ENCODE results near the gene XPO5.

XPO5 gene

GRCh38 chr6:43497689-43498088 lies 78.1 kb downstream of the XPO5 start:
- no peaks in the 10 kb centered on the region for H3K27me3 Mint-ChIP-seq
- H3K36me3 Mint-ChIP-seq (ENCODE audit: insufficient read depth) = peaks cover 21% of the 10 kb centered on the region
- H3K9me3 Mint-ChIP-seq = no peaks in the 10 kb centered on the region
- DNase-seq (ENCODE audit: low spot score in 2 of 2) = no peak
- no peak overlapping the region for H3K4me3 Mint-ChIP-seq
- no peak for ATAC-seq (replicated peaks; ENCODE audit: extremely low read depth, poor library complexity, severe bottlenecking)
- H3K4me1 Mint-ChIP-seq = peaks cover 26% of the 10 kb centered on the region
- H3K27ac Mint-ChIP-seq (ENCODE audit: low read depth) = no peak overlapping the region

- peaks cover 20% of the 10 kb centered on the region for H3K36me3 Mint-ChIP-seq (ENCODE audit: insufficient read depth)
Observed at GRCh38 chr6:43497129-43497396, 78.8 kb downstream of the XPO5 start.

DNA sequence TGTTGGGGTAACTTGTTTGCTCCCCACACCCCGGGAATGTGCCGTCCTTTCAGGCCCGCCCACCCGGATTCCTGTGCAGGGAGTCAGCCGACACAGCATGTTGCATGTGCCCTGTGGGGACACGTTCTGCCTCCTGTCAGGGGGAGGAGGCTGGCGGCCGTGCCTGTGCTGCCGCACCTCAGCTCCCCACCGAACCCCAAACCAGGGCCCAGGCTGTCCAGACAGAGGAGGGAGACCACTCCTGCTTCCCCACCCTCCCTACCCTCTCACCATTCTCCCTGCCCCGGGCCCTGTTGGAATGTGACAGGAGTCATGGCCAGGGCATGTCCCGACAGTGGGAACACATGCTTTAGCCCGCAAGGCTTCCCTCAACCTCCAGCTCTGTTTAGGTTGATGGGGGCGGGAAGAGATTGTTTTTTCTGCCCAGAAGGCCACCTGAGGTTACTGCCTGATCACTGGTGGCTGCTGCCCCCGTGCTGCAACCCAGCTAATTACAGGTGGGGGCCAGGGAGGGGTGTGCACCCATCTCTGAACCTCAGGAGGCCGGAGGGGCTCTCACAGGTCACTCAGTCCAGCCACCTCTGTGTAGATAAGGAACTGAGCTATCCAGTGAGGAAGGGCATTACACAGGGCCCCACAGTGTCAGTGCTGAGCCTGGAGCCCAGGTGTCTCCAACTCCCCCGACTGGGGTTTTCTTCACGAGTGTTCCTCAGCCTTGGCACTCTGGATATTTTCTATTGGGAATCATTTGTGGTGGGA lies 79.3 kb downstream of the XPO5 start:
- H3K4me1 Mint-ChIP-seq = peaks cover 31% of the 10 kb centered on the region
- no peak overlapping the region for H3K27ac Mint-ChIP-seq (ENCODE audit: low read depth)
- ATAC-seq (replicated peaks; ENCODE audit: extremely low read depth, poor library complexity, severe bottlenecking) (no peak), DNase-seq (ENCODE audit: low spot score in 2 of 2) (no peak)
- H3K27me3 Mint-ChIP-seq = no peaks in the 10 kb centered on the region
- H3K9me3 Mint-ChIP-seq = no peaks in the 10 kb centered on the region
- no peak overlapping the region for H3K4me3 Mint-ChIP-seq
- H3K36me3 Mint-ChIP-seq (ENCODE audit: insufficient read depth) = peaks cover 20% of the 10 kb centered on the region

More at GRCh38 chr6:43497129-43497396, 78.8 kb downstream of the XPO5 start:
- Mint-ChIP-seq H3K27ac (ENCODE audit: low read depth) (no peak overlapping the region), H3K27me3 (no peaks in the 10 kb centered on the region), H3K9me3 (no peaks in the 10 kb centered on the region), H3K4me3 (no peak overlapping the region), H3K4me1 (peaks cover 31% of the 10 kb centered on the region)
- DNase-seq (ENCODE audit: low spot score in 2 of 2) (no peak), ATAC-seq (replicated peaks; ENCODE audit: extremely low read depth, poor library complexity, severe bottlenecking) (no peak)

DNA sequence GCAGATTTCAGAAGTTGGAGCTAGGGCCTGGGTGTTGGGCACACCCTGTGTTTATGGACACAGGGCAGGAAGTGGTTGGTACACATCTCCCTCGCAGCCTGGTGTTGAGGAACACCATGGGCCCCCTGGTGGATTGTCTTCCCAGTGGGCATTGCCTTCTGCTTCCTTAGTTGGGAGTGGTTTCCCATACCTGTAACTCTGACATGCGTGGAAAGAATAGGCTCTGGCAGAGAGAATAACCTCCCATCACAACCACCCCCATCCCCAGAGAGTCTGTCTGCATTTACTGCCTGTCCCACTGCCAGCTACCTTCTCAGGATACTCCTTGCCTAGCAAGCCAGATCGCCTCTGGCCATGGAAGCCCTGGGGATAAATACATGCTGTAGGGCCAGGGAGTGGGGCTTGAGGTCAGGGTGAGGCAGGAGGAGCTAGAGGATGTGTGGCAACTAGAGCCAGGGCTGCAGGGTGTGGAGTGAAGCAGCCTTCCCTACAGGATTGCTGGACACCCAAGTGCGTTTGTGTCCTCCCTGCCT lies 80.4 kb downstream of the XPO5 start:
- DNase-seq (ENCODE audit: low spot score in 2 of 2) = no peak
- Mint-ChIP-seq H3K4me3 (peak overlapping the region; percentile 58), H3K4me1 (peaks cover 31% of the 10 kb centered on the region), H3K9me3 (no peaks in the 10 kb centered on the region), H3K36me3 (ENCODE audit: insufficient read depth) (peaks cover 9% of the 10 kb centered on the region), H3K27ac (ENCODE audit: low read depth) (peak overlapping the region; percentile 91), H3K27me3 (no peaks in the 10 kb centered on the region)
- ATAC-seq (replicated peaks; ENCODE audit: extremely low read depth, poor library complexity, severe bottlenecking) = peak; percentile 84

DNA sequence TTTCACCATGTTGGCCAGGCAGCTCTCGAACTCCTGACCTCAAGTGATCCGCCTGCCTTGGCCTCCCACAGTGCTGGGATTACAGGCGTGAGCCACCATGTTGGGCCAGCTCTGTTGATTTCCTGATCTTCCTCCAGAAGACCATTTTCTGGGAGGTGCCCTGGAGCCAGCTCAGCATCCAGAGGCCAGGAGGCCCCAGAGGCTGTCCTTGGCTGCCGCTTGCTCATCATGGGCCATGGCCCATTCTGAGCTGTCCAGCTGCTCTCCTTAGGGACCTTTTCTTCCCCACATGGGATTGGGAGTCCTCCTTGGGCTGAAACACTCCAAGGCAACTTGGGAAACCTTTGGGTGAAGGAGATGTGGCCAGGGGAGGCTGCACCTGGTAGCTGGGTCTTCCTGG lies 81.1 kb downstream of the XPO5 start:
- Mint-ChIP-seq H3K27ac (ENCODE audit: low read depth) (peak overlapping the region; percentile 91), H3K9me3 (no peaks in the 10 kb centered on the region), H3K4me1 (peaks cover 37% of the 10 kb centered on the region), H3K27me3 (no peaks in the 10 kb centered on the region), H3K36me3 (ENCODE audit: insufficient read depth) (peaks cover 10% of the 10 kb centered on the region), H3K4me3 (peak overlapping the region; percentile 58)
- ATAC-seq (replicated peaks; ENCODE audit: extremely low read depth, poor library complexity, severe bottlenecking) (no peak), DNase-seq (ENCODE audit: low spot score in 2 of 2) (no peak)

DNA sequence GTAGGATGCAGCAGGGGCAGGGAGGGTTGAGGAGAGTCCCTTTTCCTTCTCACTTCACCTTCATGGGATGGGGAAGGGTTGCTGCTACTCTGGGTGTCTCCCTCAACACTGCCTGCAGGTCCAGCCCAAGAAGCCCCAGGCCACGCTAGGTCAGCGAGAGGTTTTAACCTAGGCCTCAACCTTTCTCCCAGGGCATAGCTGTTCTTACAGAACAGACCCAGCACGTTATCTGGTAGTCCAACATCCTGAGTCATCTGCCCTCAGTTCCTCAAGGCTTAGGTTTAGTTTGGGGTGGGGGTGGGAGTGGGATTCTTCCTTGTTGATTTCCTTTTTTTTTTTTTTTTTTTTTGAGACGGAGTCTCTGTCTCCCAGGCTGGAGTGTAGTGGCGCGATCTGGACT lies 81.5 kb downstream of the XPO5 start:
- Mint-ChIP-seq H3K27me3 (no peaks in the 10 kb centered on the region), H3K27ac (ENCODE audit: low read depth) (peak overlapping the region; percentile 91), H3K36me3 (ENCODE audit: insufficient read depth) (peaks cover 7% of the 10 kb centered on the region), H3K4me1 (peaks cover 38% of the 10 kb centered on the region), H3K9me3 (no peaks in the 10 kb centered on the region), H3K4me3 (no peak overlapping the region)
- DNase-seq (ENCODE audit: low spot score in 2 of 2) (no peak), ATAC-seq (replicated peaks; ENCODE audit: extremely low read depth, poor library complexity, severe bottlenecking) (no peak)

DNA sequence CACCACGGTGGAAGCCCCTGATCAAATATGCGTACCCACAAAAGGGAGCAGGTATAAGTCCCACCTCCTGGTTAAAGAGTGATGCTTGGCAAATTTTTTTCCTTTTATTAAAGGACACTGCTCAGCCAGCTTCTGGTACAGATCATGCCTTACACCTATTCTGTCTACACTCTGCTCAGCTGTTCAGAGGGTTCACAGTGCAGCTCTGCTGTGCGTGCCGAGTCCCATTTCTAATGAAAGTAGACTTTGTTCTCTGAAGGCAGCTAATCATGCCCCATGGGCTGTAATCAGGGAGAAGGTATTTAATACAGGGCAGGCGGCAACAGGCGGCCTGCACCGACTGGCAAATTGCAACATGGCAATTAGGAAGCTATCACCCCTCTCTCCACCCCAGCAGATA lies 82.0 kb downstream of the XPO5 start:
- H3K9me3 Mint-ChIP-seq = no peaks in the 10 kb centered on the region
- H3K4me1 Mint-ChIP-seq = peaks cover 42% of the 10 kb centered on the region
- no peak overlapping the region for H3K4me3 Mint-ChIP-seq
- no peak for ATAC-seq (replicated peaks; ENCODE audit: extremely low read depth, poor library complexity, severe bottlenecking)
- H3K27me3 Mint-ChIP-seq = no peaks in the 10 kb centered on the region
- peak overlapping the region; percentile 91 for H3K27ac Mint-ChIP-seq (ENCODE audit: low read depth)
- peaks cover 10% of the 10 kb centered on the region for H3K36me3 Mint-ChIP-seq (ENCODE audit: insufficient read depth)
- DNase-seq (ENCODE audit: low spot score in 2 of 2) = no peak

- peaks cover 10% of the 10 kb centered on the region for H3K36me3 Mint-ChIP-seq (ENCODE audit: insufficient read depth)
- no peaks in the 10 kb centered on the region for H3K27me3 Mint-ChIP-seq
- peak overlapping the region; percentile 7 for H3K27ac Mint-ChIP-seq (ENCODE audit: low read depth)
- no peak for DNase-seq (ENCODE audit: low spot score in 2 of 2)
- peaks cover 42% of the 10 kb centered on the region for H3K4me1 Mint-ChIP-seq
- no peaks in the 10 kb centered on the region for H3K9me3 Mint-ChIP-seq
- no peak overlapping the region for H3K4me3 Mint-ChIP-seq
- no peak for ATAC-seq (replicated peaks; ENCODE audit: extremely low read depth, poor library complexity, severe bottlenecking)
Observed at GRCh38 chr6:43493230-43493629, 82.6 kb downstream of the XPO5 start.

GRCh38 chr6:43492673-43493072 lies 83.2 kb downstream of the XPO5 start:
- Mint-ChIP-seq H3K4me3 (no peak overlapping the region), H3K27me3 (no peaks in the 10 kb centered on the region), H3K36me3 (ENCODE audit: insufficient read depth) (peaks cover 9% of the 10 kb centered on the region), H3K4me1 (peaks cover 42% of the 10 kb centered on the region), H3K27ac (ENCODE audit: low read depth) (peak overlapping the region; percentile 7), H3K9me3 (no peaks in the 10 kb centered on the region)
- no peak for DNase-seq (ENCODE audit: low spot score in 2 of 2)
- no peak for ATAC-seq (replicated peaks; ENCODE audit: extremely low read depth, poor library complexity, severe bottlenecking)

- DNase-seq (ENCODE audit: low spot score in 2 of 2) = no peak
- peaks cover 42% of the 10 kb centered on the region for H3K4me1 Mint-ChIP-seq
- H3K4me3 Mint-ChIP-seq = no peak overlapping the region
Observed at GRCh38 chr6:43491750-43492661, 83.8 kb downstream of the XPO5 start.

DNA sequence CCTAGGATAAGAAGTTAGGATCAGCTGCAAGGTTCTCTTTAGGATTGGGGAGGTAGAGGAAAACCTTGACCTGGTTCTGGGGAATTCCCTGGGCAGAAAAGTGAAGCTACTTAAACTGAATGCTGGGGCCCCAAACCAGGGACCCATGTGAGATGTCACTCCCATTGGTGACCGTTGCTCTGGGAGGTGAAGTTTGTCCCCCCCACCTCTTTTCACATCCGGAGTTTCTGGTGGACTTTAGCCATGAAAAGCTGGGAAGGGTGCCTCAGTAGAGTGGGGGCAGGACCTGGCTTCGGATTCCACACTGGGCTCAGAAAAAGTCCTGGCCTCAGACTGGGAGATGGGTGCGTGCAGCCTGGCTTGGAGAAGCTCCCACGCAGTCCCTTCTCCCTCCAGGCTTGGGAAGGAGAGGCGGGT lies 85.3 kb downstream of the XPO5 start:
- Mint-ChIP-seq H3K27me3 (no peaks in the 10 kb centered on the region), H3K27ac (ENCODE audit: low read depth) (no peak overlapping the region), H3K36me3 (ENCODE audit: insufficient read depth) (peaks cover 11% of the 10 kb centered on the region), H3K4me3 (no peak overlapping the region), H3K4me1 (peaks cover 37% of the 10 kb centered on the region), H3K9me3 (no peaks in the 10 kb centered on the region)
- DNase-seq (ENCODE audit: low spot score in 2 of 2) (no peak), ATAC-seq (replicated peaks; ENCODE audit: extremely low read depth, poor library complexity, severe bottlenecking) (no peak)

More at GRCh38 chr6:43491750-43492661, 83.8 kb downstream of the XPO5 start:
- Mint-ChIP-seq H3K9me3 (no peaks in the 10 kb centered on the region), H3K36me3 (ENCODE audit: insufficient read depth) (peaks cover 6% of the 10 kb centered on the region), H3K27me3 (no peaks in the 10 kb centered on the region), H3K27ac (ENCODE audit: low read depth) (no peak overlapping the region)
- ATAC-seq (replicated peaks; ENCODE audit: extremely low read depth, poor library complexity, severe bottlenecking) = no peak

DNA sequence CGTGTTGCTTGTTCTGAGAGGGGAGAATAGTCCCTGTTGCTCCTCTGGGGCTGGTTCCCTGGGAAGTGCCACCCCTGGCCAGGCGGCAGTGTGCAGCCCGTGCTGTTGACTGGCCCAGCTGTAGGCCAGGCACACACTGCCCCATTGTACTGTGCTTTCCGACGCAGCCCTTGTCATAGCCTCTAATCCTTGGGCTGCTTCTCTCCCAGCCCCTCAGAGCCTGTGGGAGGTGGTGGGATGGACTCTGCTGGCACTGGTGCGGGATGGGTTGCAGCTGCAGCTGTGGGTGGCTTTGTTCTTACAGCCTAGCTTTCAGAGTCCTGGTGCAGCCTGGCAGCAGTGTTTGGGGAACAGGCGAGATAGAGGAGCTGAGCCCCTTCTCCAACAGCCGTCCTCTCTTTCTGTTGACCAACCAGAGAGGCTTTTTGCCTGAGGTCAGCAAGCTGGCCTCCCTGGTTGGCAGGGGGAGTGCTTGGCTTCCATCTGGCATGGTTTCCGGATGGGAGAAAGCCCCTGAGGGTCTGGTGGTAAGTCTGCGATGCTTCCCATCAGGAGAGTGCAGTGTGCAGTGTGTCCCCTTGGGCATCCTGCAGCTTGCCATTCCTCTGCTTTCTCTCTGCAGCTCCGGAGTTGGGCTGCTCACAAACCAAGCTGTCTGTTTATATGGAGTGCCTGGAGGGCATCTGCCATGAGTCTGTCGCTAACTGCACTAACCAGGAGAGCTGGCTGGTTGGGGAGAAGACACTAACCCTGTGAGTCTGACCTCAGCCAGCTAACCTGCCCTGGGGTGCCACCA lies 86.4 kb downstream of the XPO5 start:
- Mint-ChIP-seq H3K27me3 (no peaks in the 10 kb centered on the region), H3K9me3 (no peaks in the 10 kb centered on the region), H3K36me3 (ENCODE audit: insufficient read depth) (peaks cover 11% of the 10 kb centered on the region), H3K27ac (ENCODE audit: low read depth) (no peak overlapping the region), H3K4me3 (no peak overlapping the region), H3K4me1 (peaks cover 29% of the 10 kb centered on the region)
- DNase-seq (ENCODE audit: low spot score in 2 of 2) (no peak), ATAC-seq (replicated peaks; ENCODE audit: extremely low read depth, poor library complexity, severe bottlenecking) (no peak)
